Right atrium auricular region (tissue), 2 donors: ENCODE data around the gene ARHGAP23. TPM values are rescaled to one million over a fixed set of nuclear protein-coding genes. Genes with fewer than 3 reads are reported as not detected.
A peak's percentile ranks its signal among the peaks of the same experiment; 100 is the strongest.

ENCODE experiments used
- DNase-seq: peaks from one replicate; pipeline ENCODE4 v3.0.0-alpha.2; 2019; ENCODE audit warnings: low spot score
- H3K27ac ChIP-seq, 2 donors: fragments of 200-600 bp; sonication (generic); 1 replicate in 1 of 2; 2 replicates in 1 of 2; pipeline ENCODE4 v1.5.1; 2016 to 2019
- H3K27me3 ChIP-seq, 2 donors: fragments of 200-600 bp; sonication (generic); one replicate each; pipeline versions ENCODE4 v1.5.1 to v1.6.0; 2017 to 2019
- H3K36me3 ChIP-seq: fragments of 200-600 bp; sonication (generic); one replicate; pipeline ENCODE4 v1.5.1; 2016
- H3K4me1 ChIP-seq, 2 donors: fragments of 200-600 bp; sonication (generic); one replicate each; pipeline versions ENCODE4 v1.5.1 to v1.6.0; 2017 to 2019
- H3K4me3 ChIP-seq, 2 donors: fragments of 200-600 bp; sonication (generic); 1 replicate in 1 of 2; 2 replicates in 1 of 2; pipeline ENCODE4 v1.5.1; 2017 to 2019; ENCODE audit warnings: mild to moderate bottlenecking in 1 of 2, moderate library complexity in 1 of 2
- H3K9me3 ChIP-seq, 2 donors: fragments of 200-600 bp; sonication (generic); one replicate each; pipeline ENCODE4 v1.5.1; 2019
- total RNA-seq, 2 donors: library from RNA; depleted of rRNA; stranded (reverse); fragments of >200 nt; gene quantifications; one replicate each; pipeline ENCODE4 v1.1.0, GENCODE V29; 2016
- TF ChIP-seq, protein P1 (sequence below), 2 donors: fragments of 200-600 bp; sonication (generic); IDR thresholded peaks; one replicate each; pipeline ENCODE4 v1.5.1; 2019; ENCODE audit warnings: antibody characterized with exemption in 2 of 2

ARHGAP23 gene
- total RNA-seq, 2 donors from 2014 or later = 59.9 to 95.6 TPM

DNA sequence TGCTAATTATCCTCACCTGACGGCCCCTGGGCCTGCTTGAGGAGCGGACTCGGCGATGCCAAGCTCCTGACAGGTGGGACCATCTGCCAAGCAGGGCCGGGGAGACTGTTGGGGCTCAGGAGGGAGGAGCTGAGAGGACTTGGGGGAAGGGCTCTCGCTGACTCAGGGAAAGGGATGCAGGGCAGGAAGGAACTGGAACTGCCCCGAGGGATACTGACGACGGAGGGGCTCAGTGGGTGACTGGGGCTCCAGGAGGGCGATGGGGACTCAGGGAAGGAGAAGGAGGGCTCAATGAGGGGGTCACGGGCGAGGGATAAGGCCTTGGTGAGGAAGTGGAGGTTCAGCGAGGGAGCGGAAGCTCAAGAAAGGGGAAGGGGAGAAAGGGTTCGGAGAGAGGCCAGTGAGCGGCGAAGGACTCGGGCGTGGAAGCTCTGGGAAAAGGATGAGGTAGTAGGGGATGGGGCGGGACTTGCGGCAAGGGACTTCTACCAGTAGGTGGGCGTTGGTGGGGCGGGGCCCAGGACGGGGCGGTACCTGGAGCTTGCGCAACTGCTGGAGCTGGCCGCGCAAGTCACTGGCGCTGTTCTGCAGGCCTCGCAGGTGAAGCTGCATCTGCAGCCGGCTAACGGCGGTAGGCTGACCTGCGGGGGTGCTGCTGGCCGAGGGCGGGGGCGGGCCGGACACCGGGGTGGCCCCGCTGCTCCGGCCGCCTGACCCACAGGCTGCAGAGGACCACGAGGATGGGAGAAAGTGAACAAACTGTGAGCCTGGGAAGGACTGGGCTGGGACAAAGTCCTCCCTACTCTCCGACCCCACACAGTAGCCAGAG lies 131.0 kb downstream of the ARHGAP23 start:
- H3K27me3 ChIP-seq = peaks cover 28 to 45% of the 10 kb centered on the region in 2 donors
- H3K9me3 ChIP-seq = no peaks in the 10 kb centered on the region
- H3K27ac ChIP-seq = no peak overlapping the region
- H3K4me1 ChIP-seq = peaks cover 0 to 45% of the 10 kb centered on the region in 2 donors
- peak; percentile 75 for DNase-seq
- no peaks in the 10 kb centered on the region for H3K36me3 ChIP-seq
- H3K4me3 ChIP-seq = peak overlapping the region in 1 of 2 donors; percentile 49
- TF ChIP-seq, protein P1, sequence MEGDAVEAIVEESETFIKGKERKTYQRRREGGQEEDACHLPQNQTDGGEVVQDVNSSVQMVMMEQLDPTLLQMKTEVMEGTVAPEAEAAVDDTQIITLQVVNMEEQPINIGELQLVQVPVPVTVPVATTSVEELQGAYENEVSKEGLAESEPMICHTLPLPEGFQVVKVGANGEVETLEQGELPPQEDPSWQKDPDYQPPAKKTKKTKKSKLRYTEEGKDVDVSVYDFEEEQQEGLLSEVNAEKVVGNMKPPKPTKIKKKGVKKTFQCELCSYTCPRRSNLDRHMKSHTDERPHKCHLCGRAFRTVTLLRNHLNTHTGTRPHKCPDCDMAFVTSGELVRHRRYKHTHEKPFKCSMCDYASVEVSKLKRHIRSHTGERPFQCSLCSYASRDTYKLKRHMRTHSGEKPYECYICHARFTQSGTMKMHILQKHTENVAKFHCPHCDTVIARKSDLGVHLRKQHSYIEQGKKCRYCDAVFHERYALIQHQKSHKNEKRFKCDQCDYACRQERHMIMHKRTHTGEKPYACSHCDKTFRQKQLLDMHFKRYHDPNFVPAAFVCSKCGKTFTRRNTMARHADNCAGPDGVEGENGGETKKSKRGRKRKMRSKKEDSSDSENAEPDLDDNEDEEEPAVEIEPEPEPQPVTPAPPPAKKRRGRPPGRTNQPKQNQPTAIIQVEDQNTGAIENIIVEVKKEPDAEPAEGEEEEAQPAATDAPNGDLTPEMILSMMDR (IDR thresholded peaks at IDR 0.05) = peak in 1 of 2 donors; percentile 20

DNA sequence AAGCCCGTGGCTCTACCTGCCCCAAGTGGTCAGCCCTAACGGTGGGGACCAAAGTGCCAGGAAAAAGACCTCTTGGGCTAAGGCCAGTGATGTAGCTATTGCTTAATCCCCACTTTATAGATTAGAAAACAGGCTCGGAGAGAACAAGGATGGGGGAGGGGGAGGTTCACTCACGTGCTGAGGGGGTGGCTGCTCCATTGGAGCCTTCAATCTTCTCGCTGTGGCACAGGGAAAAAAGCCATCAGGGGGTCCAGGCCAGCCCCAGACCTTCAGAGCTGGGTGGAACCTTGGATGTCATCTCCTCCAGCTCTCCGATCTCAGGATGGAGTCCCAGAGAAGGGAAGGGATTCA lies 131.6 kb downstream of the ARHGAP23 start:
- Histone ChIP-seq H3K27me3 (peaks cover 34 to 51% of the 10 kb centered on the region in 2 donors), H3K4me3 (no peak overlapping the region), H3K36me3 (no peaks in the 10 kb centered on the region), H3K4me1 (peaks cover 0 to 51% of the 10 kb centered on the region in 2 donors), H3K9me3 (no peaks in the 10 kb centered on the region), H3K27ac (no peak overlapping the region)
- TF ChIP-seq, protein P1 (IDR thresholded peaks at IDR 0.05) = no peak
- no peak for DNase-seq

DNA sequence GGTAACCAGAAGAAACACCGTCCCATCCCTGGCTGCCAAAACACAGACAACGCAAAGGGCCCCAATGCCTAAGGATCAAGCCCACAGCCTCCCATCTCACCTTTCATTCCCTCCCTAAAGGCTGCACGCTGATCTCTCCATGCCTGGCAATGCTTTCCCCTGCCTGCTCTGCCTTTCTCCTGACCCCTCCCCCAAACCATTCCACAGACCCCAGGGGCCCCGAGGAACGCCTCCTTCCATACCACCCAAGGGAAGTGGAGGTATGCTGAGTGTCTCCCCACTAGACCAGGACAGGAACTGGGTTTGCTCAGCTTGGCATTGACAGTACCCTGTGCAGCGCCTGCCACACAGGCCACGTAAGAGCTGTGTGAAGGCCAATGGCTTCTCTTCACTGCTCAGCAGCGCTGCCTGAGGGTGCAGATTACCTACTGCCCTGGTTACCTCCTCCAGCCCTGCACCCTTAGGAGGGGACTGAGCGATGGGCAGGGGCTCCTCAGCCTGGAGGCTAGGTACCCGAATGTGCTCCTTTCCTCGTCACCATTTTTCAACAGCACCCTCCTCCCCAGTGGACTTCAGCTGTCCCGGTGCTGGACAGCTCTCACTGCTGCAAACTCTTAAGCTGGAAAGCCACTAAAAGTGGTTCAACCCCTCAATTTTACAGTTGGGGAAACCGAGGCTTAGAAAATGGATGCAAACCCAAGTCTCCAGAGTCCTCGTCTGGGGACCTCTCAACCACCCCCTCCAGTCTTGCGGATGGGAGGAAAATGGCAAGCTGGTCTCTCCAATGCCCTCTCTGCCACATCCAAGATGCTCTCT lies 132.4 kb downstream of the ARHGAP23 start:
- Histone ChIP-seq H3K27ac (no peak overlapping the region), H3K4me1 (peaks cover 0 to 54% of the 10 kb centered on the region in 2 donors), H3K27me3 (peaks cover 38 to 55% of the 10 kb centered on the region in 2 donors), H3K9me3 (no peaks in the 10 kb centered on the region), H3K4me3 (no peak overlapping the region), H3K36me3 (no peaks in the 10 kb centered on the region)
- TF ChIP-seq, protein P1 (IDR thresholded peaks at IDR 0.05) = no peak
- DNase-seq = no peak

DNA sequence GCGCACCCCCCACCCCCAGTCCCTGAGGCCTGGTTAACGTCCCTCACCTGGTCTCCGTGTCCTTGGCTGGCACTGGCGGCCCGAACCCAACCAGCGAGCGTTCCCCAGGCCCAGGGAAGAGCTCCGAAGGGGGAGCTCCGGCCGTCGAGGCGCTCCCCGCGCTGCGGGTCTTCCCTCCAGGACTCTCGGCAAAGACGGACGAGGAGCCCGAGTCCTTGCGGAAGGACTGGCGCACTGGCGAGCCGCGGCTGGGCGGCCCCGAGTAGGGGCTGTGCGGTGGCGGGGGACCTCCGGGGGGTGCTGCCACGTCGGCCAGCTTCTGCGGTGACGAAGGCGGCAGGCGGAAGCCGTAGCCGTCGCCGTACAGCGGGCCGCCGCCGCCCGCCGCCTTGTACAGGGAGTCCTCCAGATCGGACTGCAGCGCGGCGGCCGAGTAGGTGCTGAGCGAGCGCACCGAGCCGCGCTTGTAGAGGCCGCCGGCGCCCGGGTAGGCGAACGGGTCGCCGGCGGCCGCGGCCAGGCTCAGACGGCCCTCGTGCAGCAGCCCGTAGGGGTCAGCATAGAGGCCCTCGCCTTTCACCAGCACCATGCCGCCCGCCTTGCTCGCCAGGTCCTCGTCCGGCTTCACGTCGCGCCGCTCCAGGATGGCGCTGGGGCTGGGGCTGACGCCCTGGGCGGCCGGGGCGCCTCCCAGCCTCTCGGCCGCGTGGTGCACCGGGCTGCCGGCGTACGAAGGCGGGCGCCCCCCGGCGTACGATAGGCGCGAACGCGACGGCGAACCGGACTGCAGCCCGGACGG lies 133.4 kb downstream of the ARHGAP23 start:
- no peaks in the 10 kb centered on the region for H3K9me3 ChIP-seq
- TF ChIP-seq, protein P1 (IDR thresholded peaks at IDR 0.05) = no peak
- DNase-seq = no peak
- H3K27ac ChIP-seq = no peak overlapping the region
- H3K36me3 ChIP-seq = no peaks in the 10 kb centered on the region
- peaks cover 0 to 54% of the 10 kb centered on the region in 2 donors for H3K4me1 ChIP-seq
- H3K27me3 ChIP-seq = peaks cover 38 to 63% of the 10 kb centered on the region in 2 donors
- H3K4me3 ChIP-seq = no peak overlapping the region

Other genes starting within 250 kb of the ARHGAP23 start
- not detected for gene TBC1D3, start 235.9 kb upstream of the ARHGAP23 start, total RNA-seq
- gene MRPL45, start 131.3 kb upstream of the ARHGAP23 start, total RNA-seq = 10 to 100 TPM; 23.0 to 26.9 TPM
- not detected for gene GPR179, start 84.5 kb upstream of the ARHGAP23 start, total RNA-seq
- 10 to 100 TPM; 12.2 to 14.8 TPM for gene SOCS7, start 76.6 kb upstream of the ARHGAP23 start, total RNA-seq
- 1 to 10 TPM in 1 of 2 donors, under 1 TPM in 1; 0.52 to 1.1 TPM for gene SRCIN1, start 177.5 kb downstream of the ARHGAP23 start, total RNA-seq
- 1 to 10 TPM in 1 of 2 donors, under 1 TPM in 1; 0.70 to 3.1 TPM for gene EPOP, start 246.5 kb downstream of the ARHGAP23 start, total RNA-seq